ENCODE measurements around the gene UPK3B. TPM values are rescaled to one million over a fixed set of nuclear protein-coding genes. Genes with fewer than 3 reads are reported as not detected.
"Not testable (repeated sequence)": the region's sequence is repeated elsewhere in the genome, so short reads cannot be mapped to it uniquely, and the experiment has no call there.

Gene UPK3B
- total RNA-seq, 1 donor from 2014 or later, result 0.87 TPM

DNA sequence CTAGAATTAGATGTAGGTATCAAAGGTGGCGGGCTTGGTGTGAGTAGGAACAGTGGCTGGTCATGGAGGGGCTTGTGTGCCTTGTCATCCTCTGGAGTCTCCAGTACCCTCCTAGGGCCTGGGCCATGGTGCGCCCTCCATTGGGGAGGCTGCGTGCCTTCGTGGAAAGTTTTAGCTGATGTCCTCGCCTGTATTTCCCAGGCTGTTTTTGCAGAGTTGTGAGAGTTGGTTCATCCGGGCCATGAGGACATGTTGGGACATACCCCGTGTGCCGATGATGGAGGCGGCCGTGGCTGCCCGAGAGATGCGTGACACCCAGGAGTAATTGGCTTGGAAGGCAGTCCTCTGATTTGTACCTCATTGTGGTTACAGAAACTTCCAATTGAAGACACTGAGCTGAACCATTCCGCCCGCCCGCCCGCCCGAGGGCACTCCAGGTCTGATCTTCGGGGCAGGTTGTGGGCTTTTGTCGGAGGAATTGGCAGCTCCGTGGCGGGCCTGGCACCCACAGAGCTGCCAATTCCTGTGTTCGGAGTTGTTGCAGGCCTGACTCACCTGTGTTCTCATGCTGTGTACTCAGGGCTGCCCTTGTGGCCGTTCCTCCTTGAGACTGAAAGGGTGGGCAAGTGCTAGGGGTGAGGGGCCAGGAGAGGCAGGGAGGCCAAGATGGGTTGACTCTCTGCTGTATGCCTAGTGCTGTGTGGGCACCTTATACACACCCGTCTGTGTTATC, 33.4 kb upstream of the UPK3B start:
- H3K27me3 Mint-ChIP-seq (ENCODE audit: unreplicated experiment); H3K4me1 Mint-ChIP-seq (ENCODE audit: unreplicated experiment); H3K9me3 Mint-ChIP-seq (ENCODE audit: unreplicated experiment): not testable (repeated sequence)

GRCh38 chr7:76479628-76480027, 30.7 kb upstream of the UPK3B start:
- H3K27me3 Mint-ChIP-seq (ENCODE audit: unreplicated experiment); H3K36me3 Mint-ChIP-seq (ENCODE audit: low read depth, unreplicated experiment); H3K4me3 Mint-ChIP-seq (ENCODE audit: unreplicated experiment); DNase-seq (ENCODE audit: low spot score); H3K27ac Mint-ChIP-seq (ENCODE audit: unreplicated experiment); H3K4me1 Mint-ChIP-seq (ENCODE audit: unreplicated experiment); H3K9me3 Mint-ChIP-seq (ENCODE audit: unreplicated experiment): not testable (repeated sequence)

More for the DNA sequence above, 33.4 kb upstream of the UPK3B start:
- H3K36me3 Mint-ChIP-seq (ENCODE audit: low read depth, unreplicated experiment); DNase-seq (ENCODE audit: low spot score); H3K4me3 Mint-ChIP-seq (ENCODE audit: unreplicated experiment); H3K27ac Mint-ChIP-seq (ENCODE audit: unreplicated experiment): not testable (repeated sequence)

DNA sequence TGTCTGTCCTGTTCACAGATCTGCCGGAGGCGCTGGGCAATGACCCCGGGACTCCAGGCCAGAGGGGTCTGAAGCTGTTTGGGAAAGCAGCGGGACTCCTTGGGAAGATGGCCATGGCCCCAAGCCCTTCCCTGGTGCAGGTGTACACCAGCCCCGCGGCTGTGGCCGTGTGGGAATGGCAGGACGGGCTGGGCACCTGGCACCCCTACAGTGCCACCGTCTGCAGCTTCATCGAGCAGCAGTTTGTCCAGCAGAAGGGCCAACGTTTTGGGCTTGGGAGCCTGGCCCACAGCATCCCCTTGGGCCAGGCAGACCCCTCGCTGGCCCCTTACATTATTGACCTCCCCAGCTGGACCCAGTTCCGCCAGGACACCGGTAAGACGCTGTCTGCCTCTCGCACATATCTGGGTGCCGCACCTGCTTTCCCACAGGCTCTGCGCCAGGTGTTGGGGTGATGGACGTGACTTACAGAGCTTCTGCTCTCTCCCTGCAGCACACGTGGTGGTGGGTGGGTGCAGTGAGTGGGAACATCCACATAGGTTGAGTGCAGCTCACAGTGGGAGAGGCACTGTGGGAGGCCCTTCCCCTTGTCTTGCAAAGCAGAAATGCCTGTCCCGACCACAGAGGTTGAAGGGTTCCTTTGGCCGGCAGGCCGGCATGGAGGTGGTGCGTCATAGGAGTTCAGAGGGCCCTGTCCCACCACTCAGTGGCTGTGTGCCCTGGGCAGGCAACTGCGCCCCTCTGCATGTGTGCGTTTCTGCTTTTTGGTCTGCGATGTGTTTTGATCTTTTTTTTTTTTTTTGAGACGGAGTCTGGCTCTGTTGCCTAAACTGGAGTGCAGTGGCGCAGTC, 29.7 kb upstream of the UPK3B start:
- H3K27ac Mint-ChIP-seq (ENCODE audit: unreplicated experiment); H3K4me1 Mint-ChIP-seq (ENCODE audit: unreplicated experiment); H3K36me3 Mint-ChIP-seq (ENCODE audit: low read depth, unreplicated experiment); H3K27me3 Mint-ChIP-seq (ENCODE audit: unreplicated experiment); DNase-seq (ENCODE audit: low spot score); H3K4me3 Mint-ChIP-seq (ENCODE audit: unreplicated experiment); H3K9me3 Mint-ChIP-seq (ENCODE audit: unreplicated experiment): not testable (repeated sequence)

GRCh38 chr7:76482660-76483059, 27.7 kb upstream of the UPK3B start:
- not testable (repeated sequence) for H3K27ac Mint-ChIP-seq (ENCODE audit: unreplicated experiment); H3K9me3 Mint-ChIP-seq (ENCODE audit: unreplicated experiment); H3K4me3 Mint-ChIP-seq (ENCODE audit: unreplicated experiment); H3K4me1 Mint-ChIP-seq (ENCODE audit: unreplicated experiment); DNase-seq (ENCODE audit: low spot score); H3K36me3 Mint-ChIP-seq (ENCODE audit: low read depth, unreplicated experiment); H3K27me3 Mint-ChIP-seq (ENCODE audit: unreplicated experiment)

DNA sequence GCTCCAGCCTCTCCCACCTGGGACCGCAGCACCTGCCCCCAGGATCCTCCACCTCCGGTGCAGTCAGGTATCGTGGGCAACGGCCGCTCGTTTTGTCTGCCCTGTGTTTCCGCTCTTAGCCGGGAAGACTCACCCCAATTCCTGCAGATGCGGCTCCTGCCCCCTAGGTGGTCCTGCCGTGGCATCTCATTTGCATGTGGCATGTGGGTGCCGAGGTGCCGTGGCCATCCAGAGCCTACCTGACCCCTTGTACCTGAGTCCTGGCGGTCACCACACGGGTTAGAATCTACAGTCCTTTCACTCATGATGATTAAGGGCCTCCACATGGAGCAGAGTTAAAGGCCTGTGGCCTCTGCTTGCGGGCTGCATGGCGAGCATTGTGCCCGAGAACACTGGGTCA, 27.3 kb upstream of the UPK3B start:
- H3K4me3 Mint-ChIP-seq (ENCODE audit: unreplicated experiment); DNase-seq (ENCODE audit: low spot score); H3K9me3 Mint-ChIP-seq (ENCODE audit: unreplicated experiment); H3K36me3 Mint-ChIP-seq (ENCODE audit: low read depth, unreplicated experiment); H3K27ac Mint-ChIP-seq (ENCODE audit: unreplicated experiment); H3K27me3 Mint-ChIP-seq (ENCODE audit: unreplicated experiment); H3K4me1 Mint-ChIP-seq (ENCODE audit: unreplicated experiment): not testable (repeated sequence)

- not testable (repeated sequence) for H3K36me3 Mint-ChIP-seq (ENCODE audit: low read depth, unreplicated experiment); H3K27me3 Mint-ChIP-seq (ENCODE audit: unreplicated experiment); DNase-seq (ENCODE audit: low spot score); H3K27ac Mint-ChIP-seq (ENCODE audit: unreplicated experiment); H3K4me1 Mint-ChIP-seq (ENCODE audit: unreplicated experiment); H3K4me3 Mint-ChIP-seq (ENCODE audit: unreplicated experiment); H3K9me3 Mint-ChIP-seq (ENCODE audit: unreplicated experiment)
Measured at GRCh38 chr7:76484456-76484855, 25.9 kb upstream of the UPK3B start.

GRCh38 chr7:76485822-76486610, 24.3 kb upstream of the UPK3B start:
- H3K36me3 Mint-ChIP-seq (ENCODE audit: low read depth, unreplicated experiment); H3K27me3 Mint-ChIP-seq (ENCODE audit: unreplicated experiment); DNase-seq (ENCODE audit: low spot score); H3K27ac Mint-ChIP-seq (ENCODE audit: unreplicated experiment); H3K4me1 Mint-ChIP-seq (ENCODE audit: unreplicated experiment); H3K9me3 Mint-ChIP-seq (ENCODE audit: unreplicated experiment); H3K4me3 Mint-ChIP-seq (ENCODE audit: unreplicated experiment): not testable (repeated sequence)

DNA sequence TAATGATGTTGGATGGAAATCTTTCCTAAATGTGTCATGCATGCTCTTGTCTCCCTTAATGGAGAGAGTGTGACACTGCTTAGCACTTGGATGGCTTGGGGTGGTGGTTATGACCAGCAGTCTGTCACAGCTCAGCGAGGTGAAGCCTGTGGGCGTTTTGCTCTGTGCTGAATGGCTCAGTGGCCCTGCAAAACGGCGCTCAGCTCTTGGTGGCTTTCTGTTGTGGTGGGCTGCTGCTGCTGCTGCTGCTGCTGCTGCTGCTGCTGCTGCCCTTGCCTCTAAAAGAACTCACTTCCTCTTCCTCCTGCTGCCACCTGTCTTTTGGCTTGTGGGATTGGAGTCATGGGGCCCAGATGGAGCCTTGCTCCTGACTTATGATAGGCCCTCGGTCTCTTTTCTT, 23.7 kb upstream of the UPK3B start:
- DNase-seq (ENCODE audit: low spot score); H3K36me3 Mint-ChIP-seq (ENCODE audit: low read depth, unreplicated experiment); H3K4me3 Mint-ChIP-seq (ENCODE audit: unreplicated experiment); H3K4me1 Mint-ChIP-seq (ENCODE audit: unreplicated experiment); H3K27ac Mint-ChIP-seq (ENCODE audit: unreplicated experiment); H3K27me3 Mint-ChIP-seq (ENCODE audit: unreplicated experiment); H3K9me3 Mint-ChIP-seq (ENCODE audit: unreplicated experiment): not testable (repeated sequence)

DNA sequence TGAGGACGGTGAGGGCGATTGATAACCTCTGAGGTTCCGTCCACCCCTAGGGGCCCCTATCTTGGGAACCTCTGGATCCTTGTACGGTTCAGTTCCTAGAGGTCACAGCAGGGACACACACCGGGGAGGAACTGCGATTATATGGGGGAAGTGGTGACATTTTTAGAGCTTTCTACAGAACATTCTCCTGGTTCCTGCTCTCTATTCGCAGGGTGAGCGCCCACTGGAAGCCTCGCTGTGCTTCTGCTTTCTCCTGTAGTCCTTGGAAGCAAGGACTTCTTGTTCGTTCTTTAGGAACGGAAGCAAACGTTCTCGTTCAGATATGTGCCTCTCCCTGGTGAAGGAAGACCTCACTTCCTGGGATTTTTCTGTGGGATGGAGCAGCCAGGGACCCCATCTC, 22.4 kb upstream of the UPK3B start:
- not testable (repeated sequence) for H3K27ac Mint-ChIP-seq (ENCODE audit: unreplicated experiment); H3K36me3 Mint-ChIP-seq (ENCODE audit: low read depth, unreplicated experiment); H3K9me3 Mint-ChIP-seq (ENCODE audit: unreplicated experiment); H3K27me3 Mint-ChIP-seq (ENCODE audit: unreplicated experiment); H3K4me1 Mint-ChIP-seq (ENCODE audit: unreplicated experiment); H3K4me3 Mint-ChIP-seq (ENCODE audit: unreplicated experiment); DNase-seq (ENCODE audit: low spot score)

DNA sequence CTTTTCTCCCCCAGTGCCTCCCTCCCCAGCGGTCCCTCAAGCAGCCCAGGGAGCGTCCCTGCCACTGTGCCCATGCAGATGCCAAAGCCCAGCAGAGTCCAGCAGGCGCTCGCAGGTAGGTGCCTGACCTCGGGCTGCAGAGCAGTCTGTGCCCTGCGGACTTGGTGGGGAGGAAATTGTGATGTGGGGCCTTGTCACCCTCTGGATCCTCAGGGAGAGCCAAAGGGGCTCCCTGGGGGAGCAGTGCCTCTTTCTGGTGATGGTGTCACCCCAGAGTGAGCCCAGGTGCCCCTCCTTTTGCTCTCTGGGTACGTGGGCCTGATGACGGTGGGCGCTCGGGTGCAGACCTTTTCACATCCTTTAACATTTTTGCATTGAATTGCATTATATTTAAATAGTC, 18.2 kb upstream of the UPK3B start:
- H3K9me3 Mint-ChIP-seq (ENCODE audit: unreplicated experiment); H3K27ac Mint-ChIP-seq (ENCODE audit: unreplicated experiment); H3K36me3 Mint-ChIP-seq (ENCODE audit: low read depth, unreplicated experiment); H3K27me3 Mint-ChIP-seq (ENCODE audit: unreplicated experiment); H3K4me1 Mint-ChIP-seq (ENCODE audit: unreplicated experiment); H3K4me3 Mint-ChIP-seq (ENCODE audit: unreplicated experiment); DNase-seq (ENCODE audit: low spot score): not testable (repeated sequence)

DNA sequence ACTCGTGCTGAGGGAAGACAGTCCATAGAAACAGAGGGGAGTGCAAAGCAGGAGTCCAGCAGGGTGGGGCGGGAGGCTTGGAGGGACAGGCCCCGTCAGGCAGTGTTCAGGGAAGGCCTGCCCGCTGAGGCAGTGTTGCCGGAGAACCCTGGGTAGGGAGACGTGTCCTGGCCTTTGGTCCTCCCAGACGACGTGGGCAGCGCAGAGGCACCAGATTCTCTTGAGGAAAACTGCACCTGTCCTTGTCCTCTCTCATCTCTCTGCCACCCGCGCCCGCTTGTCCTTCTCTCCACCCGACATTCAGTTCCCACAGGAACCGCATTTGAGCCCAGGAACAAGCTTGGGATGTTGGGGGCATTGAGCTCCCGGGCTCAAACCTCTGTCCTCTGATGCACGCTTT, 14.6 kb upstream of the UPK3B start:
- not testable (repeated sequence) for H3K9me3 Mint-ChIP-seq (ENCODE audit: unreplicated experiment); H3K36me3 Mint-ChIP-seq (ENCODE audit: low read depth, unreplicated experiment); H3K4me1 Mint-ChIP-seq (ENCODE audit: unreplicated experiment); DNase-seq (ENCODE audit: low spot score); H3K27ac Mint-ChIP-seq (ENCODE audit: unreplicated experiment); H3K4me3 Mint-ChIP-seq (ENCODE audit: unreplicated experiment); H3K27me3 Mint-ChIP-seq (ENCODE audit: unreplicated experiment)
